ENCODE results near the gene RNF144A. TPM values are rescaled to one million over a fixed set of nuclear protein-coding genes. Genes with fewer than 3 reads are reported as not detected.

Gene RNF144A
- total RNA-seq, 2 donors from 2014 or later: 13.6 to 29.2 TPM

- Mint-ChIP-seq H3K4me3 (no peak overlapping the region), H3K27me3 (no peaks in the 10 kb centered on the region), H3K27ac (no peak overlapping the region), H3K9me3 (no peaks in the 10 kb centered on the region), H3K4me1 (no peaks in the 10 kb centered on the region), H3K36me3 (ENCODE audit: low read depth) (no peaks in the 10 kb centered on the region)
- no peak for ATAC-seq (replicated peaks)
Measured at GRCh38 chr2:7089898-7090510, 172.8 kb downstream of the RNF144A start.

DNA sequence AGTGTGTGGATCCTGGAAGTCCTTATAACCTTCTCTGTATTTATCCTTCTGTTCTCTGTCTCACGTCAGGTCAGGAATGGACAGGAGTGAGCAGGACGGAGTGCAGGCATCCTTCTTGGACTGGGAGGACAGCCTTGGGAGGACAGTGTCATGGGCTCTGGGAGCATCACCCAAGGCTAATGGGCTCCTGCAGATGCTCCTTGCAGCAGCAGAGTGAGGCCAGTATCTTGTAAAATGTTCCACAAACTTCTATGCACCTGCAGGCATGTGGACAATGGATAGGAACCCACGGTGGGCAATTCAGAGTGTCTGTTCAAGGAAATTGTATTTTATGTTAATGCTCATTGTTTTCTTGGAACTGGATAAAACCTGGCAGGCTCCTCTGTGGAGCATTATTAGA, 176.2 kb downstream of the RNF144A start:
- no peak for ATAC-seq (replicated peaks)

More for the DNA sequence above, 176.2 kb downstream of the RNF144A start:
- H3K9me3 Mint-ChIP-seq: no peaks in the 10 kb centered on the region
- H3K36me3 Mint-ChIP-seq (ENCODE audit: low read depth): no peaks in the 10 kb centered on the region
- no peak overlapping the region for H3K4me3 Mint-ChIP-seq
- no peaks in the 10 kb centered on the region for H3K4me1 Mint-ChIP-seq
- H3K27ac Mint-ChIP-seq: no peak overlapping the region
- H3K27me3 Mint-ChIP-seq: no peaks in the 10 kb centered on the region

Other genes starting within 250 kb of the RNF144A start
- gene CMPK2, start 51.5 kb upstream of the RNF144A start, total RNA-seq: 1 to 10 TPM; 2.0 to 2.6 TPM
- gene RSAD2, start 39.6 kb upstream of the RNF144A start, total RNA-seq: 1 to 10 TPM; 2.8 to 4.5 TPM